Large intestine (tissue), 3 donors: Measurements from ENCODE around the gene NIM1K. TPM values are rescaled to one million over a fixed set of nuclear protein-coding genes. Genes with fewer than 3 reads are reported as not detected.
"Not testable (repeated sequence)": the region's sequence is repeated elsewhere in the genome, so short reads cannot be mapped to it uniquely, and the experiment has no call there.

Source experiments
- DNase-seq, 2 donors: peaks; one replicate each; pipeline versions ENCODE4 v3.0.0 to v3.0.0-alpha.2; 2013
- H3K27ac ChIP-seq: one replicate; pipeline ENCODE4 v1.5.1; 2013; ENCODE audit warnings: low read length
- H3K27me3 ChIP-seq: 2 replicates; pipeline ENCODE4 v1.6.1; 2013; ENCODE audit warnings: low read length; ENCODE audit not compliant: control insufficient read depth, insufficient read depth
- H3K36me3 ChIP-seq: 2 replicates; pipeline ENCODE4 v1.6.1; 2013; ENCODE audit warnings: low read length; ENCODE audit not compliant: control insufficient read depth, insufficient read depth
- H3K4me1 ChIP-seq: one replicate; pipeline ENCODE4 v1.6.1; 2013; ENCODE audit warnings: low read length; ENCODE audit not compliant: control insufficient read depth, insufficient read depth
- H3K4me3 ChIP-seq: one replicate; pipeline ENCODE4 v1.5.1; 2013; ENCODE audit warnings: low read length
- H3K9me3 ChIP-seq: one replicate; pipeline ENCODE4 v1.6.1; 2013; ENCODE audit warnings: mild to moderate bottlenecking, low read depth, low read length, moderate library complexity; ENCODE audit not compliant: control insufficient read depth
- polyA plus RNA-seq: library from polyadenylated mRNA; unstranded; fragments of 120-200 nt; gene quantifications from one replicate; pipeline ENCODE4 v1.2.1, GENCODE V29; 2013

NIM1K gene
- polyA plus RNA-seq, 1 donor, result 0.21 TPM

- H3K4me1 ChIP-seq, H3K27ac ChIP-seq, H3K36me3 ChIP-seq, H3K4me3 ChIP-seq, H3K9me3 ChIP-seq, DNase-seq, H3K27me3 ChIP-seq: not testable (repeated sequence)
Observed at GRCh38 chr5:43325624-43326023, 133.6 kb downstream of the NIM1K start.

Other genes starting within 250 kb of the NIM1K start
- 1.4 TPM for gene ANXA2R, start 151.9 kb upstream of the NIM1K start, polyA plus RNA-seq
- gene ZNF131, start 71.3 kb upstream of the NIM1K start, polyA plus RNA-seq, result 40.1 TPM
- 179 TPM for gene HMGCS1, start 121.2 kb downstream of the NIM1K start, polyA plus RNA-seq
- 5.2 TPM for gene CCL28, start 220.2 kb downstream of the NIM1K start, polyA plus RNA-seq